Testis (tissue), 5 donors: ENCODE data around the gene ADIPOR1. TPM values are rescaled to one million over a fixed set of nuclear protein-coding genes. Genes with fewer than 3 reads are reported as not detected.
"Not testable (repeated sequence)": the region's sequence is repeated elsewhere in the genome, so short reads cannot be mapped to it uniquely, and the experiment has no call there.

Experiments used
- DNase-seq: peaks from one replicate; pipeline ENCODE4 v3.0.0-alpha.2; 2019
- H3K27ac ChIP-seq, 2 donors: fragments of 200-600 bp; sonication (generic); one replicate each; pipeline ENCODE4 v1.5.1; 2019
- H3K27me3 ChIP-seq: fragments of 200-600 bp; sonication (generic); one replicate; pipeline ENCODE4 v1.5.1; 2019
- H3K36me3 ChIP-seq: fragments of 200-600 bp; sonication (generic); one replicate; pipeline ENCODE4 v1.5.1; 2017; ENCODE audit warnings: low read depth; ENCODE audit errors: missing control alignments
- H3K4me1 ChIP-seq: fragments of 200-600 bp; sonication (generic); one replicate; pipeline ENCODE4 v1.5.1; 2019
- H3K4me3 ChIP-seq, 2 donors: fragments of 200-600 bp; sonication (generic); one replicate each; pipeline ENCODE4 v1.5.1; 2017 to 2019
- H3K9me3 ChIP-seq: fragments of 200-600 bp; sonication (generic); one replicate; pipeline ENCODE4 v1.5.1; 2017
- POLR2A ChIP-seq: fragments of 450-650 bp; IDR thresholded peaks from one replicate; pipeline ENCODE4 v1.6.1; 2017; ENCODE audit warnings: antibody characterized with exemption, mild to moderate bottlenecking, moderate library complexity
- WGBS, 2 donors: methylation state at CpG; one replicate each; pipeline ENCODE4 v1.1.5; 2018; 5-methylcytosine and 5-hydroxymethylcytosine counted together
- intact Hi-C: fragments of 100-400 bp; cut with DNase I; formaldehyde crosslinking; loops from one replicate; pipeline ENCODE4 v1.15.1; 2023; ENCODE audit warnings: low total_unique reads
- long read RNA-seq, 2 donors: transcript quantifications; one replicate each; lab custom pipeline, GENCODE V29; 2026
- polyA plus RNA-seq: library from polyadenylated mRNA; stranded (reverse); fragments of 350-450 nt; fragmentation: Illumina TruSeq; extraction: RNeasy Lipid Tissue Mini Kit (QIAGEN cat#74804); gene quantifications from one replicate; pipeline ENCODE4 v1.2.3, GENCODE V29; 2014; ENCODE audit warnings: low read depth, low replicate concordance; ENCODE audit not compliant: insufficient read depth
- total RNA-seq, 2 donors: library from RNA; depleted of rRNA; stranded (reverse); fragments of >200 nt; gene quantifications; one replicate each; pipeline ENCODE4 v1.2.3, GENCODE V29; 2016
- TF ChIP-seq, protein P1 (sequence below), 3 experiments: fragments of 450-650 bp in 2 of 3; fragments of 200-600 bp in 1 of 3; sonication (generic) in 1 of 3; IDR thresholded peaks; one replicate each; pipeline ENCODE4 v1.5.1; 2016 to 2019; ENCODE audit warnings: antibody characterized with exemption in 3 of 3, mild to moderate bottlenecking in 2 of 3, moderate library complexity in 1 of 3

The ADIPOR1 gene, protein sequence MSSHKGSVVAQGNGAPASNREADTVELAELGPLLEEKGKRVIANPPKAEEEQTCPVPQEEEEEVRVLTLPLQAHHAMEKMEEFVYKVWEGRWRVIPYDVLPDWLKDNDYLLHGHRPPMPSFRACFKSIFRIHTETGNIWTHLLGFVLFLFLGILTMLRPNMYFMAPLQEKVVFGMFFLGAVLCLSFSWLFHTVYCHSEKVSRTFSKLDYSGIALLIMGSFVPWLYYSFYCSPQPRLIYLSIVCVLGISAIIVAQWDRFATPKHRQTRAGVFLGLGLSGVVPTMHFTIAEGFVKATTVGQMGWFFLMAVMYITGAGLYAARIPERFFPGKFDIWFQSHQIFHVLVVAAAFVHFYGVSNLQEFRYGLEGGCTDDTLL
- 100 to 1,000 TPM; 157 to 164 TPM for total RNA-seq
- polyA plus RNA-seq: 114 TPM
- long read RNA-seq, donor 1, transcript ADIPOR1-201 (8 exons, 2,177 nt): major isoform, 44 of 49 reads
- long read RNA-seq, donor 1, partial matches to known transcripts: 5 of 49 reads
- long read RNA-seq, donor 1, other reads (novel, unspliced or antisense): 0 of 49 reads
- long read RNA-seq, donor 2, transcript ADIPOR1-201 (8 exons, 2,177 nt): major isoform, 24 of 31 reads
- long read RNA-seq, donor 2, partial matches to known transcripts: 6 of 31 reads
- long read RNA-seq, donor 2, other reads (novel, unspliced or antisense): 0 of 31 reads

DNA sequence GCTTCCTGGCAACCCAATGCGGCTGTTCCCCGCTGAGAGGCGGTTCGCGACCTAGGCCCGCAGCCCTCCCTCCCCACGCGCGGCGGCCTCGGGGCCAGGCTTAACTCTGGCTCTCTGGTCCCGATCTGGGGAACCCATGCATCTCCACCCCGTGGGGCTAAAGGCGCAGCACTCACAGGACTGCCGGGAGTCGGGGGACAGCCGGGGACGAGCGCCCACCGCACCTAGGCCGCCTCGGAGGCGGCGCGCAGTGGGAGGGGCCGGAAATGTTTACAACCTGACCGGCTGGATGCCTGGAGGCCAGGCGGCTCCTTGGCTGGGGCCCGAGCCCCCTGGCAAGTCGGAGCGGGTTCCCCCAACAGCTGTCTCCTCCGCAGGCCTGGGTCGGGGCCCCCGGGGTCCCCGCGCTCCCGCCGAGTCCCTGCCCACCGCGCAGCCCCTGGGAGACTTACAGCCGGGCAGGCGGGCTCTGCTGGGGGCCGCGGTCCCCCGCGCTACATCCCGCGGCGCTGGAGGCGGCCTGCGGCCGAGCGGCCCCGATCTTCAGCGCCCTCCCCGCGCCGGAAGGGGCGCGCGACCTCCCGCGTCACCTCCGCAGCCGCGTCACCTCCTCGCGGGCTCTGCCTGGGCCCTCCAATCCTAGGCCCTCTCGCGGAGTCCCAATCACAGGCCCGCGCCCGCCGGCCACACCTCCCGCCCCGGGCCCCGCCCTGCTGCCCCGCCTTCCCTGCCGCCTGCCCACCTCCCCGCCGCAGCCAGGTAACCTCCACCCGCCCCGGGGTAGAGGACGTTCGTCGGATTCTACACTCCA is at the start of gene ADIPOR1:
Gene ADIPOR1, minus strand, starts transcription at position 580 of the 811 bp plus-strand sequence. CDS start 7,242 bp downstream, outside the sequence.
- peak; percentile 86 for TF ChIP-seq POLR2A
- TF ChIP-seq, protein P1, sequence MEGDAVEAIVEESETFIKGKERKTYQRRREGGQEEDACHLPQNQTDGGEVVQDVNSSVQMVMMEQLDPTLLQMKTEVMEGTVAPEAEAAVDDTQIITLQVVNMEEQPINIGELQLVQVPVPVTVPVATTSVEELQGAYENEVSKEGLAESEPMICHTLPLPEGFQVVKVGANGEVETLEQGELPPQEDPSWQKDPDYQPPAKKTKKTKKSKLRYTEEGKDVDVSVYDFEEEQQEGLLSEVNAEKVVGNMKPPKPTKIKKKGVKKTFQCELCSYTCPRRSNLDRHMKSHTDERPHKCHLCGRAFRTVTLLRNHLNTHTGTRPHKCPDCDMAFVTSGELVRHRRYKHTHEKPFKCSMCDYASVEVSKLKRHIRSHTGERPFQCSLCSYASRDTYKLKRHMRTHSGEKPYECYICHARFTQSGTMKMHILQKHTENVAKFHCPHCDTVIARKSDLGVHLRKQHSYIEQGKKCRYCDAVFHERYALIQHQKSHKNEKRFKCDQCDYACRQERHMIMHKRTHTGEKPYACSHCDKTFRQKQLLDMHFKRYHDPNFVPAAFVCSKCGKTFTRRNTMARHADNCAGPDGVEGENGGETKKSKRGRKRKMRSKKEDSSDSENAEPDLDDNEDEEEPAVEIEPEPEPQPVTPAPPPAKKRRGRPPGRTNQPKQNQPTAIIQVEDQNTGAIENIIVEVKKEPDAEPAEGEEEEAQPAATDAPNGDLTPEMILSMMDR (IDR thresholded peaks at IDR 0.05): peak in 2 of 3 experiments; percentile 24 to 26
- 0% methylated on average over 39 to 59 of the region's 86 CpGs for WGBS, 2 donors

DNA sequence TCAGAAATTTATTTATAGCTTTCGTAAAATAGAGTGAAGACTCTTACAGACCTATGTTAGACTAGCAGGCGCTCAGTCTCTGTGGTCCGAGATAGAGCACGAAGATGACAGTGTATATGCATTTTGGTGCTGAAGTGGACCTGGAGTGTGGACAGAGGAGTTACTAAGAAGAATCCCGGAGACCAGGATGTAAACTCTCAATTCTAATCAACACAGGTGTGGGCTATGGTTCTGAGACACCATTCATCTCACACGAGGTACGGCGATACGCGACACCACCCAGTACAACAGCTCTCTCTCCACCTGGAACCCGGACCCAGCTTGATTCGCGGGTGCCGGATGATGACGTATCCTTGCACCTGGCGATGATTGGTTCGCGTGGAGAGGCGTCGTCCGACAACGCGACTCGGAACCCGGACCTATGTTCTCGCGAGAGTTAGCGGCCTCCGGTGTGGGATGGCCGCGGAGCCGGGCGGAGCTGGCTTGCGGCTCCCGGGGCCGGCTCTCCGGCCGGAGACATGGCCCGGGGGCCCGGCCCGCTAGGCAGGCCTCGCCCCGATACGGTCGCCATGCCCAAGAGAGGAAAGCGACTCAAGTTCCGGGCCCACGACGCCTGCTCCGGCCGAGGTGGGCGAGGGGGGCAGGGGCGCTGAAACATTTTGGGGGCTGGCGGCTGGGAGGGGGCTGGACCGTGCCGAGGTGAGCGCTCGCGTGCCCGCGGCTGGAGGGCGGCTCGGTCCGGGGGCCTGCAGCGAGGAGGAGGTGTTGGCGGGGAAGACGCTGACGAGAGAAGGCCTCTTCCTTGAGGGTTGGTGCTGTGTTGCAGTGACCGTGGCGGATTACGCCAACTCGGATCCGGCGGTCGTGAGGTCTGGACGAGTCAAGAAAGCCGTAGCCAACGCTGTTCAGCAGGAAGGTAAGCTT is 49.1 kb upstream of the ADIPOR1 start, which contains the start of gene TMEM183A:
Gene TMEM183A, plus strand, starts transcription at position 427 of the 924 bp plus-strand sequence. Its CDS starts 92 bp downstream, at position 519.
- TF ChIP-seq, protein P1 (IDR thresholded peaks at IDR 0.05): no peak
- peak; percentile 90 for TF ChIP-seq POLR2A
- 0% methylated on average over 34 to 74 of the region's 78 CpGs for WGBS, 2 donors
- Histone ChIP-seq H3K4me3 (peak within 1 kb of the TSS; percentile 83 to 97), H3K4me1 (peaks cover 39% of the 10 kb centered on the region), H3K9me3 (no peaks in the 10 kb centered on the region), H3K27ac (peak within 1 kb of the TSS; percentile 76 to 95), H3K36me3 (no peaks in the 10 kb centered on the region), H3K27me3 (no peaks in the 10 kb centered on the region)
- intact Hi-C loops: no loop called here
- peak; percentile 98 for DNase-seq

More for the DNA sequence above, at the start of gene ADIPOR1:
- Histone ChIP-seq H3K9me3 (no peaks in the 10 kb centered on the region), H3K4me1 (peaks cover 31% of the 10 kb centered on the region), H3K27me3 (no peaks in the 10 kb centered on the region), H3K4me3 (peak within 1 kb of the TSS; percentile 91 to 96), H3K27ac (peak within 1 kb of the TSS; percentile 92 to 98), H3K36me3 (no peaks in the 10 kb centered on the region)
- DNase-seq: peak; percentile 96
- intact Hi-C loops: no loop called here

DNA sequence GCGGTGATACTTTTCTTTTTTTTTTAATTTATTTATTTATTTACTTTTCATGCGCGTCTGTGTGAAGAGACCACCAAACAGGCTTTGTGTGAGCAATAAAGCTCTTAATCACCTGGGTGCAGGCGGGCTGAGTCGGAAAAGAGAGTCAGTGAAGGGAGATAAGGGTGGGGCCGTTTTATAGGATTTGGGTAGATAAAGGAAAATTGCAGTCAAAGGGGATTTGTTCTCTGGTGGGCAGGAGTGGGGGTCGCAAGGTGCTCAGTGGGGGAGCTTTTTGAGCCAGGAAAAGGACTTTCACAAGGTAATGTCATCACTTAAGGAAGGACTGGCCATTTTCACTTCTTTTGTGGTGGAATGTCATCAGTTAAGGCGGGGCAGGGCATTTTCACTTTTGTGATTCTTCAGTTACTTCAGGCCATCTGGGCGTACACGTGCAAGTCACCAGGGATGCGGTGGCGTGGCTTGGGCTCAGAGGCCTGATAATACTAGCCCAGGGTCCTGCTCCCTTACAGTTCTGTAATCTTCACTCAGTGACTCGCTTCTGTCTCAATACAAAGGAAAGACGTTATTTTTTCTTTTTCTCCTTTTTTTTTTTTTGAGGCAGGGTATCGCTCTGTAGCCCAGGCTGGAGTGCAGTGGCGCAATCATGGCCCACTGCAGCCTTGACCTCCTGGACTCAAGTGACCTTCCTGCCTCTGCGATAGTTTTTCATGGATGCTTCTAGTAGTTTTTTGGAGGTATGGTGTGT is 47.5 kb upstream of the ADIPOR1 start:
- intact Hi-C loops, H3K27me3 ChIP-seq, H3K9me3 ChIP-seq, H3K4me3 ChIP-seq, H3K36me3 ChIP-seq: not testable (repeated sequence)
- peak; percentile 64 for DNase-seq
- 46 to 50% methylated on average over 15 to 17 of the region's 17 CpGs for WGBS, 2 donors
- Histone ChIP-seq H3K27ac (peak overlapping the region; percentile 51 to 95), H3K4me1 (peaks cover 40% of the 10 kb centered on the region)

DNA sequence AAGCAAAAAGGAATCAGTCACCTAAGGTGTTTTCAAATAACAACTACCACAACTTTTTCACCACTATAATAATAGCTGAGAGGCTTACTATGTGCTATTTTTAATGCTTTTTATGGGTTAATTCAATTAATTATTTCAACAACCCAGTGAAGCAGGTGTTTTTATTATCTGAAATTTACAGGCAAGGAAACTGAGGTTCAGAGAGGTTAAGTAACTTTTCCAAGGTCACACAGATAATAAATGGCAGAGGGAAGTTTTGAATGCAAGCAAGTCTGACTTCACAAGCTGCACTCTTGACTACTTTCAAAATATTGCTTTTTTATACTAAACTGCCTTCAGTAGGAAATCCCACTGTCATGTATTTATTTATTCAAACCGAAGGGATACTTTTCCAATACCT is 44.8 kb upstream of the ADIPOR1 start:
- H3K9me3 ChIP-seq: no peaks in the 10 kb centered on the region
- WGBS, 2 donors: 76 to 92% methylated on average over 1 of the region's 1 CpG
- no peak overlapping the region for H3K4me3 ChIP-seq
- H3K27ac ChIP-seq: peak overlapping the region; percentile 71 to 76
- peaks cover 30% of the 10 kb centered on the region for H3K4me1 ChIP-seq
- intact Hi-C loops: no loop called here
- no peaks in the 10 kb centered on the region for H3K36me3 ChIP-seq
- H3K27me3 ChIP-seq: no peaks in the 10 kb centered on the region
- no peak for DNase-seq
- TF ChIP-seq POLR2A: no peak
- TF ChIP-seq, protein P1 (IDR thresholded peaks at IDR 0.05): no peak
